Activated B cell treated with CpG ODN at 0.5 μM for 24 hours (primary cell): ENCODE measurements around the gene ZNF853. TPM values are rescaled to one million over a fixed set of nuclear protein-coding genes. Genes with fewer than 3 reads are reported as not detected.

Experiments
- ATAC-seq: fragments of 200-7000 bp; cut with Tn5 transposase; one replicate; pipeline ENCODE4 v1.10.0; 2021; ENCODE audit warnings: low read depth, mild to moderate bottlenecking, moderate library complexity
- CTCF ChIA-PET: fragments of 350-600 bp; sonication (Branson Sonifier 250); formaldehyde crosslinking; loops from one replicate; lab custom pipeline; 2021; ENCODE audit warnings: antibody characterized with exemption; lab: Charles Lee
- POLR2A ChIA-PET: fragments of 350-600 bp; sonication (Branson Sonifier 250); formaldehyde crosslinking; loops from one replicate; lab custom pipeline; 2021; ENCODE audit warnings: antibody characterized with exemption; lab: Charles Lee
- DNase-seq: peaks from one replicate; pipeline ENCODE4 v3.0.0; 2022
- H3K27ac Mint-ChIP-seq: one replicate; pipeline ENCODE4 v1.8.0; 2020; ENCODE audit warnings: mixed read lengths
- H3K27me3 Mint-ChIP-seq: one replicate; pipeline ENCODE4 v1.8.0; 2021; ENCODE audit warnings: mixed read lengths
- H3K36me3 Mint-ChIP-seq: one replicate; pipeline ENCODE4 v1.8.0; 2021; ENCODE audit warnings: low read depth, mixed read lengths
- H3K4me1 Mint-ChIP-seq: one replicate; pipeline ENCODE4 v1.8.0; 2021; ENCODE audit warnings: mixed read lengths
- H3K4me3 Mint-ChIP-seq: one replicate; pipeline ENCODE4 v1.8.0; 2020; ENCODE audit warnings: mild to moderate bottlenecking, mixed read lengths
- H3K9me3 Mint-ChIP-seq: one replicate; pipeline ENCODE4 v1.8.0; 2020; ENCODE audit warnings: mixed read lengths
- CTCF ChIP-seq: fragments of 200-600 bp; IDR thresholded peaks from one replicate; pipeline ENCODE4 v1.8.0; 2022; ENCODE audit warnings: antibody characterized with exemption, mild to moderate bottlenecking
- intact Hi-C: fragments of 100-400 bp; cut with micrococcal nuclease; formaldehyde crosslinking; loops from one replicate; pipeline ENCODE4 v1.15.1; 2024
- total RNA-seq: library from RNA; stranded (reverse); gene quantifications from 2 replicates; pipeline ENCODE4 v1.2.3, GENCODE V29; 2022

ZNF853 gene
- total RNA-seq, 1 donor from 2014 or later = 2.8 TPM

- POLR2A ChIA-PET = no interaction called here
- TF ChIP-seq CTCF = no peak
- CTCF ChIA-PET = no interaction called here
- DNase-seq (no peak), ATAC-seq (no peak)
- H3K27ac Mint-ChIP-seq = no peak overlapping the region
- no peaks in the 10 kb centered on the region for H3K4me1 Mint-ChIP-seq
- no peaks in the 10 kb centered on the region for H3K9me3 Mint-ChIP-seq
- no peaks in the 10 kb centered on the region for H3K27me3 Mint-ChIP-seq
- intact Hi-C loops = no loop called here
- no peak overlapping the region for H3K4me3 Mint-ChIP-seq
- peaks cover 84% of the 10 kb centered on the region for H3K36me3 Mint-ChIP-seq
Measured at GRCh38 chr7:6648066-6648814, 32.8 kb downstream of the ZNF853 start.

- H3K27me3 Mint-ChIP-seq = no peaks in the 10 kb centered on the region
Measured at GRCh38 chr7:6648815-6649104, 33.4 kb downstream of the ZNF853 start.

GRCh38 chr7:6649241-6649961 is 34.0 kb downstream of the ZNF853 start:
- ChIA-PET POLR2A (no interaction called here), CTCF (no interaction called here)
- Mint-ChIP-seq H3K27me3 (no peaks in the 10 kb centered on the region), H3K9me3 (no peaks in the 10 kb centered on the region), H3K4me1 (no peaks in the 10 kb centered on the region), H3K27ac (no peak overlapping the region), H3K4me3 (no peak overlapping the region), H3K36me3 (peaks cover 72% of the 10 kb centered on the region)
- no peak for TF ChIP-seq CTCF
- ATAC-seq (no peak), DNase-seq (no peak)
- intact Hi-C loops = no loop called here

More at GRCh38 chr7:6648815-6649104, 33.4 kb downstream of the ZNF853 start:
- Mint-ChIP-seq H3K9me3 (no peaks in the 10 kb centered on the region), H3K4me1 (no peaks in the 10 kb centered on the region), H3K27ac (no peak overlapping the region), H3K36me3 (peaks cover 79% of the 10 kb centered on the region), H3K4me3 (no peak overlapping the region)
- ChIA-PET CTCF (no interaction called here), POLR2A (no interaction called here)
- intact Hi-C loops = no loop called here
- no peak for ATAC-seq
- no peak for DNase-seq
- TF ChIP-seq CTCF = no peak

- H3K4me3 Mint-ChIP-seq = no peak overlapping the region
- H3K27me3 Mint-ChIP-seq = no peaks in the 10 kb centered on the region
- ChIA-PET CTCF (no interaction called here), POLR2A (no interaction called here)
- TF ChIP-seq CTCF = no peak
- ATAC-seq (no peak), DNase-seq (no peak)
- intact Hi-C loops = no loop called here
- H3K9me3 Mint-ChIP-seq = no peaks in the 10 kb centered on the region
- peaks cover 70% of the 10 kb centered on the region for H3K36me3 Mint-ChIP-seq
- no peak overlapping the region for H3K27ac Mint-ChIP-seq
- no peaks in the 10 kb centered on the region for H3K4me1 Mint-ChIP-seq
Measured at GRCh38 chr7:6650086-6650485, 34.7 kb downstream of the ZNF853 start.

- peaks cover 72% of the 10 kb centered on the region for H3K36me3 Mint-ChIP-seq
- H3K27ac Mint-ChIP-seq = no peak overlapping the region
- H3K4me1 Mint-ChIP-seq = no peaks in the 10 kb centered on the region
- DNase-seq (no peak), ATAC-seq (no peak)
- intact Hi-C loops = no loop called here
- no peak for TF ChIP-seq CTCF
- POLR2A ChIA-PET = no interaction called here
- CTCF ChIA-PET = no interaction called here
- no peaks in the 10 kb centered on the region for H3K27me3 Mint-ChIP-seq
- no peak overlapping the region for H3K4me3 Mint-ChIP-seq
- H3K9me3 Mint-ChIP-seq = no peaks in the 10 kb centered on the region
Measured at GRCh38 chr7:6650521-6651011, 35.2 kb downstream of the ZNF853 start.
